Activated B cell treated with CpG ODN at 0.5 μM for 24 hours (primary cell): ENCODE data around the gene ERH. TPM values are rescaled to one million over a fixed set of nuclear protein-coding genes. Genes with fewer than 3 reads are reported as not detected.

Experiments used
- ATAC-seq: fragments of 200-7000 bp; cut with Tn5 transposase; one replicate; pipeline ENCODE4 v1.10.0; 2021; ENCODE audit warnings: low read depth, mild to moderate bottlenecking, moderate library complexity
- CTCF ChIA-PET: fragments of 350-600 bp; sonication (Branson Sonifier 250); formaldehyde crosslinking; loops from one replicate; lab custom pipeline; 2021; ENCODE audit warnings: antibody characterized with exemption; lab: Charles Lee
- POLR2A ChIA-PET: fragments of 350-600 bp; sonication (Branson Sonifier 250); formaldehyde crosslinking; loops from one replicate; lab custom pipeline; 2021; ENCODE audit warnings: antibody characterized with exemption; lab: Charles Lee
- DNase-seq: peaks from one replicate; pipeline ENCODE4 v3.0.0; 2022
- H3K27ac Mint-ChIP-seq: one replicate; pipeline ENCODE4 v1.8.0; 2020; ENCODE audit warnings: mixed read lengths
- H3K27me3 Mint-ChIP-seq: one replicate; pipeline ENCODE4 v1.8.0; 2021; ENCODE audit warnings: mixed read lengths
- H3K36me3 Mint-ChIP-seq: one replicate; pipeline ENCODE4 v1.8.0; 2021; ENCODE audit warnings: low read depth, mixed read lengths
- H3K4me1 Mint-ChIP-seq: one replicate; pipeline ENCODE4 v1.8.0; 2021; ENCODE audit warnings: mixed read lengths
- H3K4me3 Mint-ChIP-seq: one replicate; pipeline ENCODE4 v1.8.0; 2020; ENCODE audit warnings: mild to moderate bottlenecking, mixed read lengths
- H3K9me3 Mint-ChIP-seq: one replicate; pipeline ENCODE4 v1.8.0; 2020; ENCODE audit warnings: mixed read lengths
- CTCF ChIP-seq: fragments of 200-600 bp; IDR thresholded peaks from one replicate; pipeline ENCODE4 v1.8.0; 2022; ENCODE audit warnings: antibody characterized with exemption, mild to moderate bottlenecking
- intact Hi-C: fragments of 100-400 bp; cut with micrococcal nuclease; formaldehyde crosslinking; loops from one replicate; pipeline ENCODE4 v1.15.1; 2024
- total RNA-seq: library from RNA; stranded (reverse); gene quantifications from 2 replicates; pipeline ENCODE4 v1.2.3, GENCODE V29; 2022

Gene ERH
- total RNA-seq, 1 donor from 2014 or later: 273 TPM

- intact Hi-C loops: no loop called here
- no peak overlapping the region for H3K27ac Mint-ChIP-seq
- no peak overlapping the region for H3K4me3 Mint-ChIP-seq
- no peak for TF ChIP-seq CTCF
- H3K9me3 Mint-ChIP-seq: peaks cover 4% of the 10 kb centered on the region
- no peak for DNase-seq
- peaks cover 15% of the 10 kb centered on the region for H3K4me1 Mint-ChIP-seq
- POLR2A ChIA-PET: interaction anchor here (1.5 kb wide), 1 partner anchor 41 kb away, joined by 3 read pairs; no protein-coding TSS in a partner anchor
- H3K36me3 Mint-ChIP-seq: peaks cover 29% of the 10 kb centered on the region
- no peak for ATAC-seq
- no peaks in the 10 kb centered on the region for H3K27me3 Mint-ChIP-seq
- CTCF ChIA-PET: no interaction called here
Measured at GRCh38 chr14:69405762-69406161, 7.7 kb upstream of the ERH start.

- peaks cover 4% of the 10 kb centered on the region for H3K9me3 Mint-ChIP-seq
- peaks cover 23% of the 10 kb centered on the region for H3K4me1 Mint-ChIP-seq
- ATAC-seq: no peak
- DNase-seq: no peak
- TF ChIP-seq CTCF: no peak
- ChIA-PET CTCF (no interaction called here), POLR2A (no interaction called here)
- H3K27me3 Mint-ChIP-seq: no peaks in the 10 kb centered on the region
- intact Hi-C loops: no loop called here
- peaks cover 34% of the 10 kb centered on the region for H3K36me3 Mint-ChIP-seq
- H3K4me3 Mint-ChIP-seq: no peak overlapping the region
- H3K27ac Mint-ChIP-seq: no peak overlapping the region
Measured at GRCh38 chr14:69404883-69405282, 6.8 kb upstream of the ERH start.

- no peak for TF ChIP-seq CTCF
- H3K27ac Mint-ChIP-seq: no peak overlapping the region
- H3K4me3 Mint-ChIP-seq: no peak overlapping the region
- CTCF ChIA-PET: no interaction called here
- no peaks in the 10 kb centered on the region for H3K27me3 Mint-ChIP-seq
- POLR2A ChIA-PET: interaction anchor here (0.9 kb wide), 1 partner anchor 86 kb away, joined by 3 read pairs; no protein-coding TSS in a partner anchor
- ATAC-seq (no peak), DNase-seq (no peak)
- H3K4me1 Mint-ChIP-seq: peaks cover 27% of the 10 kb centered on the region
- H3K36me3 Mint-ChIP-seq: peaks cover 34% of the 10 kb centered on the region
- intact Hi-C loops: no loop called here
- H3K9me3 Mint-ChIP-seq: peaks cover 4% of the 10 kb centered on the region
Measured at GRCh38 chr14:69404478-69404877, 6.4 kb upstream of the ERH start.

GRCh38 chr14:69401841-69402240 lies 3.7 kb upstream of the ERH start:
- TF ChIP-seq CTCF: no peak
- ChIA-PET POLR2A (no interaction called here), CTCF (no interaction called here)
- peaks cover 4% of the 10 kb centered on the region for H3K9me3 Mint-ChIP-seq
- no peaks in the 10 kb centered on the region for H3K27me3 Mint-ChIP-seq
- peaks cover 37% of the 10 kb centered on the region for H3K36me3 Mint-ChIP-seq
- H3K4me1 Mint-ChIP-seq: peaks cover 43% of the 10 kb centered on the region
- ATAC-seq (no peak), DNase-seq (no peak)
- H3K4me3 Mint-ChIP-seq: no peak overlapping the region
- no peak overlapping the region for H3K27ac Mint-ChIP-seq
- intact Hi-C loops: no loop called here

GRCh38 chr14:69400154-69400553 lies 2.1 kb upstream of the ERH start:
- Mint-ChIP-seq H3K27ac (no peak overlapping the region), H3K4me3 (peak overlapping the region; percentile 89), H3K36me3 (peaks cover 46% of the 10 kb centered on the region), H3K27me3 (no peaks in the 10 kb centered on the region), H3K9me3 (peaks cover 4% of the 10 kb centered on the region), H3K4me1 (peaks cover 59% of the 10 kb centered on the region)
- intact Hi-C loops: no loop called here
- no peak for TF ChIP-seq CTCF
- DNase-seq (no peak), ATAC-seq (no peak)
- POLR2A ChIA-PET: interaction anchor here (0.7 to 1.0 kb wide), 2 partner anchors 38 to 42 kb away, joined by 3 read pairs; no protein-coding TSS in a partner anchor
- CTCF ChIA-PET: no interaction called here
